Activated CD8-positive, alpha-beta memory T cell treated with anti-CD3 and anti-CD28 coated beads for 24 hours (primary cell): ENCODE results near the gene GIGYF1.

ENCODE experiments used
- DNase-seq: peaks from one replicate; pipeline ENCODE4 v3.0.0-alpha.2; 2020

GIGYF1 gene

GRCh38 chr7:100683659-100684533, 10.2 kb downstream of the GIGYF1 start:
- DNase-seq, result no peak

DNA sequence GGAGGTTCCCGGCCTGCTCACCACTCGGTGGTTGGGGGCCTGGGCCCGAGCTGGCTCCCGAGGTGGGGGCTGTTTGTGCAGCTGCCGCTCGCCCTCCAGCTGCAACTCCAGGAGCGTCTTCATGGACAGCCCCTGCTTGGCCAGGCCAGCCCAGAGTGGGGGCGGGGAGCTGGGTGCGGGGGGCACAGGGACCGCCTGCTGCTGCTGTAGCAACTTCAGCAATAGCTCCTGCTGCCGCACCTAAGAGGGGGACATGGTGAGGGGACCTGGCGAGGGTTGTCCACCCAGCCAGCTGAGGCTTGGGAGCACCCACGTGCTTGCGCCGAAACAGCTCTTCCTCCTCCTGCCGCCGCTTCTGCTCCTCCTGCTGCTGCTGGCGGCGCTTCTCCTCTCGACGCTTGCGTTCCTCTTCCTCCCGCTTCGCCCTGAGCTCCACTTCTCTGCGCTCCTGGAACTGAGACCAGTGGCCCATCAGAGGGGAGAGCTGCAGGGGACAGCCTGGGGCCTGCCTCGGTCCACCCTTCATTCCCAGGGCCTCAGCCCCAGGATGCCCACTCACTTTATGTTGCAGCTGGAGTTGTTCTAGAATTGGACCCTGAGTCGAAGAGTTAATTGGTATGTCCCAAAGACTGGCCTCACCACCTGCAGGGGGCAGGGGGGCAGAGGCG, 10.9 kb downstream of the GIGYF1 start:
- DNase-seq, result peak; percentile 57

DNA sequence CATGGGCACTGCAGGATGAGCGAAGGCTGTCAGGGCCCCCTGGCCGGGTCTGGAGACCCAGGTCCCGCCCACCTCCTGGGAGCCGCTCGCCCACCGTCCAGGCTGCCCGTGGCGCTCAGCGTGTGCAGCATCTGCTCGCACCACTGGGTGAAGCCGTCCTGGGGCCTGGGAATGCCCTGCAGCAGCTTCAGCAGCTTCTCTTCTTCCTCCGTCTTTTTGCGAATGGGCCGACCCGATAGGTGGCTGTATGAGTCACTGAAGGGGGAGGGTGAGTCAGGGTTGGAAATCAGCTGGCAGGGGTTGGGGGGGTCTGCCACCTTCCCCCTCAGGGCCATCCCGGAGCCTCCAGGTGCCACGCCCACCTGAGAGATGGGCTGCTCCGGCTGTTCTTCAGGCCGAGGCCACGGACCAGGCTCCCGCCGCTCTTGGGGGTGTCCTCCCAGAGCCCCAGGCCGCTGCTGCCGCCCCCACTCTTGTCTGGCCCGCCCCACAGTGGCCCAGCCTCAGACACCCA, 11.8 kb downstream of the GIGYF1 start:
- DNase-seq, result peak; percentile 66

DNA sequence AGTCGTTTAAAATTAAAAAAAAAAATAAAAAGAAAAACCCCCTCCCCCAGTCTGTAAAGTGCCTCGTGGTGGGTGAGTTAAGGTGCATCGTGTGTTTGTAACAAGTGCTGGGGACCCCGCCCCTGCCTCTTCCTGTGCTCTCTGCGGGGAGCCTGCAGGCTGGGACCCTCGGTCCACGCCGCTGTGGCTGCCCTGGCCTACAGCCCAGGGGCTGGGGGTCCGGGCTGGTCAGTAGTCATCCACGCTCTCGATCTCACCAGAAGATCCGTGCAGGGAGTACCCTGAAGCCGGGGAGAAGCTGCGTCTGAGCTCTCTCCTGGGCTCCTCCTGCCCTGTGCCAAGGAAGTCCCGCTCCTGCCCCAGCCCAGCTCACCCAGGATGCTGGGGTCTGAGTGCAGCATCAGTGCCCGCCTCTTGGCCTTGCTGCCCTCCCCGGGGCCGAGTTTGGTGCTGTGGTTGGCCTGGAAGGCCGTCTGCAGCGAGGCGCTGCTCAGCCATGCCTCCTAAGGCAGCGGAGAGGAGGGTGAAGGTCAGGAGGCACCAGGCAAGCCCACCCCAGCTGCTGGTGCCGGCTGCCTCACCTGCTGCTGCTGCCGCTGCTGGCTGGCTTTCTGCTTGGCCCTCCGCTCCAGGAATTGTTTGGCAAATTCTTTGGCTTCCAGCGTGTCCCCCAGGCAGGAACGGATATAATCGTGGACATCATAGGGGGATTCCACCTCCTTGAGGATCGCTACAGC, 12.4 kb downstream of the GIGYF1 start:
- no peak for DNase-seq

DNA sequence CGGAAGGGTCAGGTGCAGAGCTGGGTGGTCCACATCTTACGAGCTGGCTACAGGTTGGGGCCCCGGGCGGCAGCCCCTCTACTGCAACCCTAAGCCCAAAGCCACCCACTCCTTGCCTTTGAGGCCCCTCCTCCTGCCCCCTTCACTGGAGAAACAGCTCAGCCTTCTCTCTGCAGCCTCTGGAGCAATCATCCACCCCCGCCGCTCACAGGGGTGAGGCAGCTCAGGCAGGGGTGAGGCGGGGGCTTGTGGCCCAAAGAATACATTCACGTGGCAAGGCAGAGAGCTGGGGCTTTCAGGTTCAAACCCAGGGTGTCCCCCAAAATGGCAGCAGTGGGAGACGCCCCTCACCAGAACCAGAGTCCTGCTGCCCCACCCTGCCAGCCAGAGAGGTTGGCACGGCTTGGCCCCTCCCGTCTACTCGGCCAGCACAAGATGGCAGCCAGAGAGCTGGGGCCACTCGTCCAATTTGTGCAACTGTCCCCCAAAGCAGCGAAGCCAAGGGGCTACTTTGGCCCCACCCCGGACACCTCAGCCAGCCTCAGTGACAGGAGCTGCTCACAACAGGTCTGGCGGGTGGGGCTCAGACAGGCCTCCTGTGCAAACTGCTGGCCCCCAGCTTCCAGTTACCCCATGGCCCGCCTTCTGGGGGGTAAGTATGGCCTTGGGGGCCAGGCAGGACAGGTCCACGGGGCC, 13.3 kb downstream of the GIGYF1 start:
- peak; percentile 63 for DNase-seq

DNA sequence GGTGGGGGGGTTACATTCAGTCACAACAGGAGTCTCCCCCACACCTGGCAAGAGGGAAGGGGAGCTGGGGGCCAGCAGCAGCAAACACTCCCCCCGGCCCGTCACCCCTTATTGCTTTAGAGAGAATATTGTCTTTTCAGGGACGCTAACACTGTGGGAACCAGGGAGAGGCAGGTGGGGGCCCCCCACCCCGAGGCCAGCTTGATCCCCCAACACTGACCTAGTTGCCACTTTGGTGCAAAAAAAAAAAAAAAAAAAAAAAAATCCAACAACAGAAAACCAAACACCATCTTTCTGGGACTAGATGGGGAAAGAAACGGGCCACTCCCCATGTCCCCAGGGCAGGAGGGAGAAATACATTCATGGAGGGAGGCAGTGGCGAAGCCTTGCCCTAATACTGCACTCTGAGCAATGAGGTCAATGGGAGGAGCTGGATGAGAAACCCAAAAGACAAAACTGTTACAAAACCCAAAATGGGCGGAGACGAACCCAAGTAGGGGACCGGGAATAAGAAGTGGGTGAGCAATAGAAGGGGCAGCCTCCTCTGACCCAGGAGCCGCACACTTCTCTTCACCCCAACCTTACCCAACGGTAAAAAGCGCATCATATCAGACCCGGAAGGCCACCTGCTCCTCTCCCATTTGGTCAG, 14.0 kb downstream of the GIGYF1 start:
- no peak for DNase-seq

DNA sequence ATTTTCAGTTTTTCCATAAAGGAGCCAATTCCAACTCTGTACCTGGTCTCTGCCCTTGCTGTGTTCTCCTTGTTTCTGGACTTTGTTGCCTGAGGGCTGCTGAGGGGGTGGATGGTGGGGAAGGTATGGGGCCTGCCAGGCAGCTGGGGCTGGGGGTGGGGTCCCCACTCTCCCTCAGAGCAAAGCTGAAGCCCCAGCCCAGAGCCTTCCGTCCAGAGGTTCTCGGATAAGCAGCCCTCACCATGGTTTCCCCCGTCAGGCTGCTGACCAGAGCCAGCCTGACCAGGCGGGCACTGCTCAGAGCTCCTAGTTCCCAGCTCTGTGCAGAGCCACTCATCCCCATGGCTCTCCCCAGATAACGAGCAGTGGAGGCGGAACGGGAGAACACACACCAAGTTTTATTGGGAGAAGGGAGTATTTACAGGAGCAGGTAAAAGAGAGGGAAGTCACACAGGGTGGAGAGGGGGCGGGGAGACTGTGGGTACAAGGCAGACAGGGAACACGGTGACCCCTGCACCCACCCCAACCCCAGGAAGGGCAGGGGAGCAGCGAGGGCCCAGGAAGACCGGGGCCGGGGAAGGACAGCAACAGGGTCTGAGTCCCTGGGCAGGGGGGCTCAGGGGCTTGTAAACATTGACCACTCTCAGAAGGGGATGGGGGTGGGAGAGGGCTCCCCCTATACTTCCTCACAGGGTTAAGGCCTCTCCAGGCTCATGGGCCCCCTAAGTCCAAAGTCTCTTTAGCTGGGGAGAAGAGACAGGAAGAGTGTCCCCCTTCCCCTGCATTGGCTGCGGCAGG, 14.7 kb downstream of the GIGYF1 start:
- DNase-seq, result peak; percentile 57

DNA sequence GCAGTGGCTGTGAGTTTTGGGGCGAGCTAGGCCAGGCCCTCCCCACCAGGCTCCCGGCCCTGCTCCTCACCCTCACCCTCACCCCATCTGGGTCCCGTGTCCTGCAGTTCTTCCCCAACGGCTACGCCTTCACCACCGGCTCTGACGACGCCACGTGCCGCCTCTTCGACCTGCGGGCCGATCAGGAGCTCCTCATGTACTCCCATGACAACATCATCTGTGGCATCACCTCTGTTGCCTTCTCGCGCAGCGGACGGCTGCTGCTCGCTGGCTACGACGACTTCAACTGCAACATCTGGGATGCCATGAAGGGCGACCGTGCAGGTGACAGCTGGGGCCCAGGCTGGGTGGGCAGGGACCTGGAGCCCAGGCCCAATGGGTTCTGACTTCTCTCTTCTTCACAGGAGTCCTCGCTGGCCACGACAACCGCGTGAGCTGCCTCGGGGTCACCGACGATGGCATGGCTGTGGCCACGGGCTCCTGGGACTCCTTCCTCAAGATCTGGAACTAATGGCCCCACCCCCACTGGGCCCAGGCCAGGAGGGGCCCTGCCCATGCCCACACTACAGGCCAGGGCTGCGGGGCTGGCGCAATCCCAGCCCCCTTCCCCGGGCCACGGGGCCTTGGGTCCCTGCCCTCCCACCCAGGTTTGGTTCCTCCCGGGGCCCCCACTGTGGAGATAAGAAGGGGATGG, 15.6 kb downstream of the GIGYF1 start:
- DNase-seq, result peak; percentile 59

- DNase-seq, result peak; percentile 59
Observed at GRCh38 chr7:100677308-100678267, 16.5 kb downstream of the GIGYF1 start.

DNA sequence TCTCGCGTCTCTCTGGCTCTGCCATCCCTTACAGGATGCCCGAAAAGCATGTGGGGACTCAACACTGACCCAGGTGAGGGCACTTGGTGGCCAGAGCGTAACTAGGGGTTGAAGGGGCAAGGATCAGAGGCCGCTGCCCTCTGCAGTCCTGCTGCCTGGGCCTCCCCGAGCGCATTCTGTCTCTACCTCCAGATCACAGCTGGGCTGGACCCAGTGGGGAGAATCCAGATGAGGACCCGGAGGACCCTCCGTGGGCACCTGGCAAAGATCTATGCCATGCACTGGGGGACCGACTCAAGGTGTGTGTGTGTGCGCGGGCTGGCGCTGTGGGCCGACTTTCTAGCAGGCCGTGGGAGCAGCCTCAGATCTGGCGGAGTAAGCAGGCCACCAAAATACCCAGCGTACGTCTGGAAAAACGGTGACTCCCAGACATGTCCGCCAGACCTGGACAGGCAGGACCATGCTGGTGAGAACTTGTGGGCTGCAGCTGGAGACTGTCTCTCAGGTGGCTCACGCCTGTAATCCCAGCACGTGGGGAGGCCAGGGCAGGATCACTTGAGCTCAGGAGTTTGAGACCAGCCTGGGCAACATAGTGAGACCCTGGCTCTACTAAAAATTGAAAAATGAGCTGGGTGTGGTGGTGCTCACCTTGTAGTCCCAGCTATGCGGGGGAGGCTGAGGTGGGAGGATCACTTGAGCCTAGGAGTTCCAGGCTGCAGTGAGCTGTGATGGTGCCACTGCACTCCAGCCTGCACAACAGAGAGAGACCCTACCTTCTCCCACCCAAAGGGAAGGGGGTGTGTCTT, 17.3 kb downstream of the GIGYF1 start:
- no peak for DNase-seq

GRCh38 chr7:100675581-100676350, 18.3 kb downstream of the GIGYF1 start:
- DNase-seq, result peak; percentile 90

GRCh38 chr7:100675105-100675451, 19.0 kb downstream of the GIGYF1 start:
- DNase-seq, result no peak

- peak; percentile 73 for DNase-seq
Observed at GRCh38 chr7:100674411-100675104, 19.5 kb downstream of the GIGYF1 start.

- peak; percentile 85 for DNase-seq
Observed at GRCh38 chr7:100673942-100674410, 20.1 kb downstream of the GIGYF1 start.

DNA sequence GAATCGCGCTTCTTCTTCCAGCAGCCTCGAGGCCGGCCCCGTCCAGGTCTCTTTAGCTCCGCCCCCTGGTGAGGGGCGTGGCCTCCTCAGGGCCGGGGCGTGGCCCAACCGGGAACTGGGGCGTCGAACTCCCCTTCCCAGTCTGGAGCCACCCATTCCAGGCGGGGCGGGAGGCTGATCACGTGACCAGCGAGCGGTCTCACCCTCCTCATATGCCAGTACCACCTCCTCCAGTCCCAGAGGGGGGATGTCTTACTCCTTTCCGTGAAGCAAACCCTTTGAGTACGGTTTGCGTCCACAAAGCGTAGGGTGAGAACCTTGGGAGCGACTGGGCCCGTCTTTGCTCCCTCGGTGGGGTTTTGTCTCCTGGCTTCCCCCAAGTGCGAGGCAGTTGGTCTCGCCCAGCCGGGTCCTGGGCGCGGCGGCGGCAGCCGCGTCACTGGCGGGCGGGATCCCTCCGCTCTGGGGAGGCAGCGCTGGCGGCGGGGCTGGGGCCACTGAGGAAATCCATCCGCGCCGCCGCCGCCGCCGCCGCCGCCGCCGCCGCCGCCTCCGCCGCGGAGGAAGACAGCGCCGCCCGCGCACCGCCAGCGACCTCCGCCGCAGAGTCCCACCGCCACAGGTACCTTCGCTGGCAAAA, 20.6 kb downstream of the GIGYF1 start, which contains the start of gene GNB2:
GNB2 (plus strand) TSS at position 439 of the 640 bp plus-strand sequence. CDS start 2,526 bp downstream, outside the sequence.
- peak; percentile 100 for DNase-seq
